ENCODE data around the gene DNAJA1. TPM values are rescaled to one million over a fixed set of nuclear protein-coding genes. Genes with fewer than 3 reads are reported as not detected.

Gene DNAJA1
- total RNA-seq, 1 donor, result 136 TPM

DNA sequence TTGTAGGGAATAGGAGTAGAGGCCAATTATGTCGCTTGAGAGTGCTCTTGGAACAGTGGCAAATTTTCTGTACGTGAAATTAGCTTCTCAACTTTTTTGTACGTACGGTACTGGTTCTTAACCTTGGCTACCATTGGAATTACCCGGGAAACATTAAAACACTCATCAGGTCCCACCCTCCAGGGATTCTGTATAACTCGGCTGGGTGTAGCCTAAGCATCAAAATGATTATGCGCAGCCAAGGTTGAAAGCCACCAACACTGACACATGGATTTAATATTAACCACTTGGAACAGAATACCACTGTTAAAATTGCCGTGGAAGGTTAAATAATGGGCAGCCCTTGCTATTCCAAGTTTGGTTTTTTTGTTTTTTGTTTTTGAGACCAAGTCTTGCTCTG lies 17.4 kb downstream of the DNAJA1 start:
- no peak for DNase-seq (ENCODE audit: low read depth)
- TF ChIP-seq, protein P1, sequence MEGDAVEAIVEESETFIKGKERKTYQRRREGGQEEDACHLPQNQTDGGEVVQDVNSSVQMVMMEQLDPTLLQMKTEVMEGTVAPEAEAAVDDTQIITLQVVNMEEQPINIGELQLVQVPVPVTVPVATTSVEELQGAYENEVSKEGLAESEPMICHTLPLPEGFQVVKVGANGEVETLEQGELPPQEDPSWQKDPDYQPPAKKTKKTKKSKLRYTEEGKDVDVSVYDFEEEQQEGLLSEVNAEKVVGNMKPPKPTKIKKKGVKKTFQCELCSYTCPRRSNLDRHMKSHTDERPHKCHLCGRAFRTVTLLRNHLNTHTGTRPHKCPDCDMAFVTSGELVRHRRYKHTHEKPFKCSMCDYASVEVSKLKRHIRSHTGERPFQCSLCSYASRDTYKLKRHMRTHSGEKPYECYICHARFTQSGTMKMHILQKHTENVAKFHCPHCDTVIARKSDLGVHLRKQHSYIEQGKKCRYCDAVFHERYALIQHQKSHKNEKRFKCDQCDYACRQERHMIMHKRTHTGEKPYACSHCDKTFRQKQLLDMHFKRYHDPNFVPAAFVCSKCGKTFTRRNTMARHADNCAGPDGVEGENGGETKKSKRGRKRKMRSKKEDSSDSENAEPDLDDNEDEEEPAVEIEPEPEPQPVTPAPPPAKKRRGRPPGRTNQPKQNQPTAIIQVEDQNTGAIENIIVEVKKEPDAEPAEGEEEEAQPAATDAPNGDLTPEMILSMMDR (IDR thresholded peaks at IDR 0.05; ENCODE audit: insufficient read depth, low read depth, low read length), result no peak
- H3K4me3 ChIP-seq (ENCODE audit: low read depth, low read length), result no peak overlapping the region

- DNase-seq (ENCODE audit: low read depth), result no peak
- H3K4me3 ChIP-seq (ENCODE audit: low read depth, low read length), result peak overlapping the region; percentile 74
- TF ChIP-seq, protein P1 (IDR thresholded peaks at IDR 0.05; ENCODE audit: insufficient read depth, low read depth, low read length), result no peak
Measured at GRCh38 chr9:33043671-33044070, 18.6 kb downstream of the DNAJA1 start.

DNA sequence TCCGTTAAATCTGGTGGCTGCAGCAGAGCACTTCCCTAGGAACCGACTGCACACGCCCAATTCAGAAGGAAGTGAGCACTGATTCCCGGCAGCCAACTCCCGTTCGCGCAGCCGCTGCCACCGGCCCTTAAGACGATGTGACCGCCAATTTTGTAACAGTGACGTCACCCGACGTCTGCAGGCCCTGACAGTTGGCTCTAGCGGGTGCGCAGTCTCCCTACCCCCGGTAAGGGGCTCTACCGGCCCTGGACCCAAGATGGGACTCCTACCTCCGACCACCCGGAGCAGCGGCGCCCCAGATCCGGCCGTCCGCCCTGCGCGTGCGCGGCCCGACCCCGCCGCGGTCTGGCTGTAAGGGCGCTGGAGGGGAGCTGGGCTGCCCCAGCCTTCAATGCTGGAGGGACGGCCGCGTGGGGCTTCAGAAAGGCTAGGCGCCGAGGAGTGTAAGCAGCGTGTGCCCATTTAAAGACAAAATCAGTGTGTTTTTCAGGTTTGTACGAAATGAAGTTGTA lies 19.1 kb downstream of the DNAJA1 start:
- TF ChIP-seq, protein P1 (IDR thresholded peaks at IDR 0.05; ENCODE audit: insufficient read depth, low read depth, low read length), result peak; percentile 9
- DNase-seq (ENCODE audit: low read depth), result peak; percentile 94
- H3K4me3 ChIP-seq (ENCODE audit: low read depth, low read length), result peak overlapping the region; percentile 74

GRCh38 chr9:33044677-33045282 lies 19.7 kb downstream of the DNAJA1 start:
- H3K4me3 ChIP-seq (ENCODE audit: low read depth, low read length), result peak overlapping the region; percentile 74
- peak; percentile 21 for DNase-seq (ENCODE audit: low read depth)
- TF ChIP-seq, protein P1 (IDR thresholded peaks at IDR 0.05; ENCODE audit: insufficient read depth, low read depth, low read length), result peak; percentile 26

GRCh38 chr9:33046061-33046460 lies 21.0 kb downstream of the DNAJA1 start:
- H3K4me3 ChIP-seq (ENCODE audit: low read depth, low read length), result no peak overlapping the region
- no peak for DNase-seq (ENCODE audit: low read depth)
- TF ChIP-seq, protein P1 (IDR thresholded peaks at IDR 0.05; ENCODE audit: insufficient read depth, low read depth, low read length), result no peak

DNA sequence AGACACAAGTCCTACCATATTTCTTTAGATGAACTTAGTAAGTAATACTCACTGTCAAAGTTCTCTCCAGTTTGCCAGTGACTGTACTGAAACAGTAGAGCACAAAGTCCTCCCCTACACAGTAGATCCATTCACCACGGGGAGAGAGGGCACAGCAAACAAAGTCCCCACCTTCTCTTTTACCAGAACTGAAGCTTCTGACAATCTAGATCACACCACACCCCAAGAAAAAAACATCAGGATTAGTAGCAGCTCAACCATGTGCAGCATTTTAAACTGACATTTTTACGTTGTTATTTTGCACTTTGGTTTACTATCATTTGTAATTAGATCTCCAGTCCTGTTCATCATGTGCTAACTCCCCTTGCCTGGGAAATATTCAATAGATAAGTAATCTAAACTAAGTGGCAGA lies 23.0 kb downstream of the DNAJA1 start:
- DNase-seq (ENCODE audit: low read depth), result peak; percentile 65
- H3K4me3 ChIP-seq (ENCODE audit: low read depth, low read length), result no peak overlapping the region
- TF ChIP-seq, protein P1 (IDR thresholded peaks at IDR 0.05; ENCODE audit: insufficient read depth, low read depth, low read length), result no peak
